OCI-LY1 (cell line): ENCODE measurements around the gene SCN1B.

Source experiments
- CTCF ChIP-seq: fragments of 200-600 bp; sonication (generic), shearing (Covaris generic); IDR thresholded peaks from 2 replicates; pipeline ENCODE4 v1.5.1; 2017; ENCODE audit warnings: mild to moderate bottlenecking, antibody characterized with exemption, low read length, moderate library complexity, mixed read lengths
- EZH2 ChIP-seq: fragments of 200-600 bp; sonication (generic), shearing (Covaris generic); IDR thresholded peaks from 2 replicates; pipeline ENCODE4 v1.8.0; 2017; ENCODE audit warnings: borderline replicate concordance, mixed run types, mild to moderate bottlenecking, antibody characterized with exemption, low read length, moderate library complexity, mixed read lengths

- no peak for TF ChIP-seq CTCF
- TF ChIP-seq EZH2 = no peak
Measured at GRCh38 chr19:35037716-35038622, 7.7 kb downstream of the SCN1B start.
